GM23248 (cell line): ENCODE data around the gene CD63.

Source experiments
- EZH2 ChIP-seq: fragments of 200-600 bp; sonication (generic); IDR thresholded peaks from 2 replicates; pipeline ENCODE4 v1.6.1; 2018; ENCODE audit warnings: antibody characterized with exemption, mild to moderate bottlenecking; ENCODE audit not compliant: insufficient read depth, poor library complexity, severe bottlenecking
- EZH2phosphoT487 ChIP-seq: fragments of 200-600 bp; sonication (generic); IDR thresholded peaks from 2 replicates; pipeline ENCODE4 v1.6.1; 2018; ENCODE audit warnings: antibody characterized with exemption, moderate library complexity, mild to moderate bottlenecking, low read depth; ENCODE audit not compliant: insufficient read depth

GRCh38 chr12:55728186-55728938 lies 447 bp downstream of the CD63 start:
- no peak for TF ChIP-seq EZH2
- TF ChIP-seq EZH2phosphoT487 = no peak
